Measurements from ENCODE around the gene EIF5. TPM values are rescaled to one million over a fixed set of nuclear protein-coding genes. Genes with fewer than 3 reads are reported as not detected.

EIF5 gene
- total and polyA plus RNA-seq, 2 of the 8 experiments (the other 6 are each of a cell fraction or from before 2014, with no cell fraction given) = 179 to 323 TPM

GRCh38 chr14:103311171-103311997 is 22.7 kb upstream of the EIF5 start (continued):
- TF ChIP-seq CHD7 (IDR thresholded peaks at IDR 0.05; ENCODE audit: insufficient replicate concordance, low read length) (no peak), TAF1 (IDR thresholded peaks at IDR 0.05; ENCODE audit: low read depth, low read length) (no peak), EP300 (IDR thresholded peaks at IDR 0.05; ENCODE audit: borderline replicate concordance in 1 of 2, low read depth in 2 of 2, low read length in 2 of 2) (no peak), CREB1 (IDR thresholded peaks at IDR 0.05) (no peak), JUND (IDR thresholded peaks at IDR 0.05; ENCODE audit: low read length) (no peak), SIRT6 (IDR thresholded peaks at IDR 0.05; ENCODE audit: low read length) (no peak), EGR1 (IDR thresholded peaks at IDR 0.05; ENCODE audit: borderline replicate concordance, low read depth, low read length) (no peak)
- TF ChIP-seq, protein P1, sequence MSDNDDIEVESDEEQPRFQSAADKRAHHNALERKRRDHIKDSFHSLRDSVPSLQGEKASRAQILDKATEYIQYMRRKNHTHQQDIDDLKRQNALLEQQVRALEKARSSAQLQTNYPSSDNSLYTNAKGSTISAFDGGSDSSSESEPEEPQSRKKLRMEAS (IDR thresholded peaks at IDR 0.05) = no peak
